WERI-Rb-1 (cell line): Measurements from ENCODE around the gene SP2.
"Not testable (repeated sequence)": the region's sequence is repeated elsewhere in the genome, so short reads cannot be mapped to it uniquely, and the experiment has no call there.

Source experiments
- DNase-seq: peaks from one replicate; pipeline ENCODE4 v3.0.0-alpha.2; 2020
- H3K27ac ChIP-seq: fragments of 250-450 bp; sonication (Bioruptor Pico); 2 replicates; pipeline ENCODE4 v1.5.1; 2020; ENCODE audit warnings: mild to moderate bottlenecking, moderate library complexity
- H3K27me3 ChIP-seq: fragments of 250-450 bp; sonication (Bioruptor Pico); 2 replicates; pipeline ENCODE4 v1.5.1; 2021; ENCODE audit warnings: mild to moderate bottlenecking, low read depth, moderate library complexity; ENCODE audit not compliant: insufficient read depth, severe bottlenecking
- H3K36me3 ChIP-seq: fragments of 250-450 bp; sonication (Bioruptor Pico); 2 replicates; pipeline ENCODE4 v1.5.1; 2020; ENCODE audit warnings: mild to moderate bottlenecking, moderate library complexity
- H3K4me3 ChIP-seq: 2 replicates; pipeline ENCODE4 v1.5.1; 2011; ENCODE audit warnings: low read depth, mild to moderate bottlenecking, control low read depth, low read length
- H3K9me3 ChIP-seq: fragments of 250-450 bp; sonication (Bioruptor Pico); 2 replicates; pipeline ENCODE4 v1.5.1; 2021; ENCODE audit warnings: mild to moderate bottlenecking, moderate library complexity; ENCODE audit not compliant: severe bottlenecking
- CTCF ChIP-seq: IDR thresholded peaks from 2 replicates; pipeline ENCODE4 v1.5.1; 2011; ENCODE audit warnings: low read depth, mild to moderate bottlenecking, control low read depth, inconsistent platforms, low read length

SP2 gene

DNA sequence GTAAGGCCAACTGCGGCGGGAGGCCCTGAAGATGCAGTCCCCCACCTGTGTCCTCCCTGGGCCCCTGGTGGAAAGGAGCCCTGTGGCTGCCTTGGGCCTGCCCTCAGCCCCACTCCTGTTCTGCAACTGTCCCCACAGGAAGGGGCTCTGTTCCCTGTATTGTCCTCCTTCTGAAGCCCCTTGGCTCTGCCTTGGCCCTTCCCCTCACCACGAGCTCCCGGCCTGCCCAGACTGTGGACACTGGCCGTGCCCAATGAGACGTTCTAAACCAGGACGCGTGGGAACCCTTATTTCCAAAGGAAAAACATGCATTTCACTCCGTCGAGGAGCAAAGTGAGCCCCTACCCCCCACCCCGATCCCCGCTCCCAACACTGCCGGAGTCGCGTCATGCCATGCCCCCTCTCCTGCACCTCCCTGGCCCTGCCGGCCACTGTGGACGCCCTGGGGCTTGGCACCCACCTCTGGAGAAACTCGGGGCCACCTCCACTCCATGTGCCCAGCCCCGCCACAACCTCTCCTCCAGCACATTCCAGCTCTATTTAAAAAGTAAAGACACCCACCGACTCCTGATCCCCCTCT, 31.9 kb downstream of the SP2 start:
- no peak for TF ChIP-seq CTCF
- H3K27me3 ChIP-seq: no peaks in the 10 kb centered on the region
- H3K4me3 ChIP-seq: no peak overlapping the region
- DNase-seq: no peak
- H3K36me3 ChIP-seq: peaks cover 69% of the 10 kb centered on the region
- no peaks in the 10 kb centered on the region for H3K9me3 ChIP-seq
- no peak overlapping the region for H3K27ac ChIP-seq

DNA sequence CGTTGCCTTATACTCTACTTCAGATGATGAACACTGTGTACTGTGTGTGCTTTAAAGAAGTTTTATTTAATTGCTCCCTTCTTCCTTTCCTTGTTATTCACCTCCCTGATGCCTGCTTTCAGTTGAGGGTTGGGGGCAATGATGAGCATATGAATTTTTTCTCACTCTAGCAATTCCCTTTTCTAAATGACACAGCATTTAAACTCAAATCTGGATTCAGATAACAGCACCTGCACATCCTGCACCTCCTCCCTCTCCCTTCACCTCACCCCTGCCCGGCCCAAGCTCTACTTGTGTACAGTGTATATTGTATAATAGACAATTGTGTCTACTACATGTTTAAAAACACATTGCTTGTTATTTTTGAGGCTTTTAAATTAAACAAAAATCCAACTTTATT, 32.4 kb downstream of the SP2 start:
- Histone ChIP-seq H3K9me3 (no peaks in the 10 kb centered on the region), H3K27me3 (no peaks in the 10 kb centered on the region), H3K36me3 (peaks cover 64% of the 10 kb centered on the region), H3K4me3 (no peak overlapping the region), H3K27ac (no peak overlapping the region)
- no peak for TF ChIP-seq CTCF
- no peak for DNase-seq

DNA sequence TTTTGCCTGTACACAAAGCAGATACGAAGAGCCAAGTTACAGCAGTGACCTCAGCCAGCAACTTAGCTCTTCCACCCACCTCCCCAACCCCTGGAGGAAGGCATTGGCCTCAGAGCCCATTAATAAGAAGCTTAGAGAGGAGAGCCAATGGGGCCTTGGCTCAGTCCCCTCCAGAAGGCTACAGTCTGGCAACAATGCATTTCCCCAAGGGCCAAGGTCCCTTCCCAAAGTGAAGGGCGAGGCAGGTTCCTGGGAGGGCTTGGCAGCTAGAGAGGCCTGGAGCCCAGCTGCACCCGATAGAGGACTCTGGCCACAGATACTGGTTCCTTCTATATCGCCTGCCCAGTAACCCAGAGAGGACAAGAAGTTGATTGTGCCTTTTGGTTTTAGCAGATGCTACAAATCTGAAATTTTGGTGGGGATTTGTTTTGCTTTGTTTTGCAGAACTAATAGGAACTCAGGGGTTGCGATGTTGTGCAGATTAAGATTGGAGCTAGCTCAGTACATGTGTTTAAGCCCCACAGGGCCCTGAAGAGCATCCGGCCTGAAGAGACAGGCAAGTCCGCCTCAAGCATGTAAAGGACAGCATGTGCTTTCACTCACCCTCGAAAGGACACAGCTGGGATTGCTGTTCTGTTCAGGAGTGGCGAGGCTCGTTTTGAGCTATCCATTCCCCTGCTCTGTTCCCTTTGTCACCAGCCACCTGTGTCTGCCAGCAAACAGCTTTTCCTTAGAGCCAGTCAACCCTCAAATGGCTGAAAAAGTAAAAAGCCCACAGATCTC, 33.4 kb downstream of the SP2 start:
- H3K27ac ChIP-seq: no peak overlapping the region; the same call in 1 of the 2 replicates
- no peak overlapping the region for H3K4me3 ChIP-seq
- H3K9me3 ChIP-seq: no peaks in the 10 kb centered on the region
- H3K36me3 ChIP-seq: peaks cover 56% of the 10 kb centered on the region
- H3K27me3 ChIP-seq: no peaks in the 10 kb centered on the region
- no peak for TF ChIP-seq CTCF
- peak; percentile 65 for DNase-seq

- Histone ChIP-seq H3K4me3 (no peak overlapping the region), H3K9me3 (no peaks in the 10 kb centered on the region), H3K36me3 (peaks cover 35% of the 10 kb centered on the region), H3K27ac (no peak overlapping the region), H3K27me3 (no peaks in the 10 kb centered on the region)
- DNase-seq: no peak
- no peak for TF ChIP-seq CTCF
Observed at GRCh38 chr17:47931848-47932247, 35.8 kb downstream of the SP2 start.

GRCh38 chr17:47934856-47935255, 38.8 kb downstream of the SP2 start:
- TF ChIP-seq CTCF: no peak
- H3K4me3 ChIP-seq: no peak overlapping the region
- H3K36me3 ChIP-seq: peaks cover 7% of the 10 kb centered on the region
- no peak for DNase-seq
- no peaks in the 10 kb centered on the region for H3K27me3 ChIP-seq
- H3K27ac ChIP-seq: no peak overlapping the region
- H3K9me3 ChIP-seq: no peaks in the 10 kb centered on the region

GRCh38 chr17:47935468-47935867, 39.4 kb downstream of the SP2 start:
- not testable (repeated sequence) for H3K9me3 ChIP-seq, H3K27me3 ChIP-seq, H3K27ac ChIP-seq, DNase-seq, H3K36me3 ChIP-seq, H3K4me3 ChIP-seq
